Endometrial microvascular endothelial cells (primary cell): ENCODE measurements around the gene DPP3. TPM values are rescaled to one million over a fixed set of nuclear protein-coding genes. Genes with fewer than 3 reads are reported as not detected.
"Not testable (repeated sequence)": the region's sequence is repeated elsewhere in the genome, so short reads cannot be mapped to it uniquely, and the experiment has no call there.

Experiments used
- in situ Hi-C: cut with HindIII; loops from 2 replicates; pipeline ENCODE4 v1.10.0; 2017; ENCODE audit warnings: low sequenced_read_pairs, low pct_unique_long_range_greater_than_20kb; ENCODE audit errors: inconsistent ontology term
- total RNA-seq: library from RNA; depleted of rRNA; stranded (reverse); fragments of >200 nt; gene quantifications from one replicate; pipeline ENCODE4 v1.2.3, GENCODE V29; 2015; ENCODE audit errors: inconsistent ontology term

DPP3 gene, protein sequence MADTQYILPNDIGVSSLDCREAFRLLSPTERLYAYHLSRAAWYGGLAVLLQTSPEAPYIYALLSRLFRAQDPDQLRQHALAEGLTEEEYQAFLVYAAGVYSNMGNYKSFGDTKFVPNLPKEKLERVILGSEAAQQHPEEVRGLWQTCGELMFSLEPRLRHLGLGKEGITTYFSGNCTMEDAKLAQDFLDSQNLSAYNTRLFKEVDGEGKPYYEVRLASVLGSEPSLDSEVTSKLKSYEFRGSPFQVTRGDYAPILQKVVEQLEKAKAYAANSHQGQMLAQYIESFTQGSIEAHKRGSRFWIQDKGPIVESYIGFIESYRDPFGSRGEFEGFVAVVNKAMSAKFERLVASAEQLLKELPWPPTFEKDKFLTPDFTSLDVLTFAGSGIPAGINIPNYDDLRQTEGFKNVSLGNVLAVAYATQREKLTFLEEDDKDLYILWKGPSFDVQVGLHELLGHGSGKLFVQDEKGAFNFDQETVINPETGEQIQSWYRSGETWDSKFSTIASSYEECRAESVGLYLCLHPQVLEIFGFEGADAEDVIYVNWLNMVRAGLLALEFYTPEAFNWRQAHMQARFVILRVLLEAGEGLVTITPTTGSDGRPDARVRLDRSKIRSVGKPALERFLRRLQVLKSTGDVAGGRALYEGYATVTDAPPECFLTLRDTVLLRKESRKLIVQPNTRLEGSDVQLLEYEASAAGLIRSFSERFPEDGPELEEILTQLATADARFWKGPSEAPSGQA
- total RNA-seq, result 79.5 TPM

DNA sequence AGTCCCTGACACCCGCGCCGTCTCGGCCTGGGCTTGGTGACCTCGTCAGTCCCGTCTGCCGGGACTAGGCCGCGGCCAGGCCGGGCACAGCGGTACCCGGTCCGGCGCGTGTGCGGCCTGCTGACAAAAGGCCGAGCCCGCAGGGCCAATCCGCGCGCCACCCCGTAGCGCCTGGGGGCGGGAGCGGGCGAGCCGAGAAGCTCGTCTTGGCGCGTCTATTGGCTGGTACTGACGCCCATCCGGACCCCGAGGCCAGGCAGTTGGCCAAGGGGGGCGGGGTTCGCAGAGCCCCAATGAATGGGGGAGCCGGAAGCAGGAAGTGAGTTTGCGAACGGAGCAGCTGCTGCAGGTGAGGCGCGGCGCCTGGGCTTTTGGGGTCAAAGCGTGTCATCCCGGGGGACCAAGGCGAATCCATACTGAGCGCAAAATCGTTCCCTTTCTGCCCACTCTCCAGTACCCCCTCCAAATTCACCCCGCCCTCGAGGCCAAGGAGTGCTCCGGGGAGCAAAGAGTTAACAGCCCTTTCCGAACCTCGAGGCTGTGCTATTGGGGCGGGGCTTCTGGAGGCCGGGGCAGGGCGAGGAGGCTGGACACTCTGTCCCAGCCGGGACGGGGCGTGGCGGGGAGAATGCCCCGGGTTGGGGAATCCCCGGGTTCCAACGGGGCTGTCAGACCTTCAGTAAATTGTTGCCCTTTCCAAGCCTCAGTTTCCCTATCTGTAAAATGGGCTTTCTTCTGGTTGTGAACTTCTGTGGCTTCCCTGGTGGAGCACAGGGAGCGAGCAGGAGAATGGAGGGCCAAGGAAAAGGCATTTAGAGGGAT lies at the start of gene DPP3:
TSS of gene DPP3 (plus strand) at position 318 of the 822 bp plus-strand sequence. CDS start 1,767 bp downstream, outside the sequence.
- in situ Hi-C loops, result no loop called here

DNA sequence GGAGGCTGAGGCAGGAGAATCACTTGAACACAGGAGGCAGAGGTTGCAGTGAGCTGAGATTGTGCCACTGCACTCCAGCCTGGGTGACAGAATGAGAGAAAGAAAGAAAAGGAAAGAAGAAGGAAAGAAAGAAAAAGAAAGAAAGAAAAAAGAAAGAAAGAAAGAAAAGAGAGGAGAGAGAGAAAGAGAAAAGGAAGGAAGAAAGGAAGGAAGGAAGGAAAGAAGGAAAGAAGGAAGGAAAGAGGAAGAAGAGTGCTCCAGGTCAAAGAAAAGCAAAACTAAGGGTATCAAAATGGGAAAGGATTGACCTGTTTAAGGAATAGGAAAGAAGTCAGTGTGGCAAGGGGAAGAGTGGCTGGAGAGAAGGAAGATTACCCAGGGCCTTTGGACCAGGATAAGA lies 48.9 kb upstream of the DPP3 start:
- in situ Hi-C loops, result not testable (repeated sequence)

DNA sequence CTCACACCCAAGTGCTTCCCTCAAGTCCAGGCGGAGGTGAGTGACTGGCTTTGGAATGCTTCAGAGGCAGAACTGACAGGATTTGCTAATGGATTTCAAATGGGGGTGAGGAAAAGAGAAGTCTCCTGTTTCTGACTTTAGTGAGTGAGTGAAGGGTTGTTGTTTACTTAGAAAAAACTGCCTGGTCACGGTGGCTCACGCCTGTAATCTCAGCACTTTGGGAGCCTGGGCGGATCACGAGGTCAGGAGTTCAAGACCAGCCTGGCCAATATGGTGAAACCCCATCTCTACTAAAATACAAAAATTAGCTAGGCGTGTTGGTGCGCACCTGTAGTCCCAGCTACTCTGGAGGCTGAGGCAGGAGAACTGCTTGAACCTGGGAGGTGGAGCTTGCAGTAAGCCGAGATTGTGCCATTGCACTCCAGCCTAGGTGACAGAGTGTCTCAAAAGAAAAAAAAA lies 48.3 kb upstream of the DPP3 start:
- in situ Hi-C loops, result not testable (repeated sequence)

DNA sequence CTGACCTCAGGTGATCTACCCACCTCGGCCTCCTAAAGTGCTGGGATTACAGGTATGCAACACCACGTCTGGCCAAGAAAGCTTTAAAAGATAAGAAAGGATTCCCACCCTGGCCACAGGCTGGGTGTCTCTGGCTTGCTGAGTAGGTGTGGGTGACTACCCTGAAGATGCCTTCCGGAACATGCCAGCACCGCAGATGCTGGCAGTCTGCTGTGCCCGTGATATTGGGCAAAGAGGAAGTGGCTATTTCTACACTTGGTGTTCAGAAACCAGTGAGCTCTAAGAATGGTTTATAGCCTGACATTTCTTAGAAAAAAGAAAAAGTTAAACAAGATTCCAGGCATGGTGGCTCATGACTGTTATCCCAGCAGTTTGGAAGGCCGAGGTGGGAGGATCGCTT lies 47.6 kb upstream of the DPP3 start:
- in situ Hi-C loops, result no loop called here

DNA sequence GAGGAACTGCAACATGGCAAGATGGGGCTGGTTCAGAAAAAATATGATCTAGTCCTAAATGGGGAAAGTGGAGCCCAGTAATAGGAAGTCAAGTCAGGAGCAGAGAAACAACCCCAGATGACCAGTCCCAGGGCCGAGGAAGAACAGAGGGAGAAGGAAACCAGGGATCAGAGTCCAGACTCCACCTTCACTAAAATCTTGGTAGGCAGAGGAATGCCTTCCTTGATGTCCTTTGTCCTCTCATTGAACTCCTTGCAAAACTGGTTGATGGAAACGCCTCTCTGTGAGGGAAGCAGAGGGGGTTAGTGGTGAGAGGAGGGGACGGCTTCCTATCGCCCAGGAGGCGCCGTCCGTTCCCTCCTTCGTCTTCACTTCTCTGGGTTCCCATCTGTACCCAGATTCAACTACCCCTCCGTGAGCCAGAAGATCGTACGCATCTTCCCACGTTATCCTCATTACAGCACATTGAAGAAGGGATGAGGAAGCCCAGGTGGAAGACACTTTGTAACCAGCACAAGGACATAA lies 42.2 kb upstream of the DPP3 start:
- in situ Hi-C loops, result no loop called here

DNA sequence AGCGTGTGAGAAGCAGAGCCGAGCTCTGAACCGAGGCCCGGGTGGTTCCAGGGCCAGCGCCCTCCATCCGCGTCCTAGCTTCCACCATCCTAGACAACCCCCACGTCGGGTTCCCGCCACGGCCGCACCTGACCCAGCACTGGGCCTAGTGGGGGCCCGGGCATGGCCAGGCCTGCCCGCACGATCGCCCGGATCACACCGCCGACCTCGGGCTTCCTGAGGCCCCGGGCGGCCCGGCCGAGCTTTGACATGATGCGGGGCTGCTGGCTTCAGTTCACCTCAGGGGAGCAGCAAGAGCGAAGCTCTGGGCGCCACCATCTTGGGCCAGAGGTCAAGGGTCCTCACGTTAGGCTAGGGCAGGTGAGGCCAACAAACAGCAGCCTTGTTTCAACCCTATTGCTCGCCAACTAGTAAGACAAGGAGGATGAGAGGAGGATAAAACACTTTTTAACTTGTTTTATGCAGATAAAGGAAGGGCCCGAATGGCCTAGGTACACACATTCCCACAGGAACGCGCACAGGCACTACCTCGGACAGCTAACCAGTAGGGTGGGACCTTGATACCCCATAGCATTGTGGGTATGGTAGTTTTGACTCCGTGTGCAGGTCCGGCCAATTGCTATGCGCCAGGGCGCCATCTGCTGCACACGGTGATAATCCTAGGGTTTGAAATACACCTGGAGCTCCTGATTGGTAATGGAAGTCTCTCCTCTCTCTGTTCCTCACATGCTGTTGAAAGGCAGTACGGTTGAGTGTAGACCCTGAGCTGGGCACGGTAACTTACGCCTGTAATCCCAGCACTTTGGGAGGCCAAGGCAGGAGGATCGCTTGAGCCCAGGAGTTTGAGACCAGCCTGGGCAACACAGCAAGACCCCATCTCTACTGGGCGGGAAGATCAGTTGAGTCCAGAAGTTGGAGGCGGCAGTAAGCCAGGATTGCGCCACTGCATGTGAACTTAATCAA lies 41.4 kb upstream of the DPP3 start, which contains the start of gene MRPL11:
TSS of gene MRPL11 (minus strand) at position 345 of the 963 bp plus-strand sequence. CDS start at position 251, 94 bp downstream.
- in situ Hi-C loops, result no loop called here

DNA sequence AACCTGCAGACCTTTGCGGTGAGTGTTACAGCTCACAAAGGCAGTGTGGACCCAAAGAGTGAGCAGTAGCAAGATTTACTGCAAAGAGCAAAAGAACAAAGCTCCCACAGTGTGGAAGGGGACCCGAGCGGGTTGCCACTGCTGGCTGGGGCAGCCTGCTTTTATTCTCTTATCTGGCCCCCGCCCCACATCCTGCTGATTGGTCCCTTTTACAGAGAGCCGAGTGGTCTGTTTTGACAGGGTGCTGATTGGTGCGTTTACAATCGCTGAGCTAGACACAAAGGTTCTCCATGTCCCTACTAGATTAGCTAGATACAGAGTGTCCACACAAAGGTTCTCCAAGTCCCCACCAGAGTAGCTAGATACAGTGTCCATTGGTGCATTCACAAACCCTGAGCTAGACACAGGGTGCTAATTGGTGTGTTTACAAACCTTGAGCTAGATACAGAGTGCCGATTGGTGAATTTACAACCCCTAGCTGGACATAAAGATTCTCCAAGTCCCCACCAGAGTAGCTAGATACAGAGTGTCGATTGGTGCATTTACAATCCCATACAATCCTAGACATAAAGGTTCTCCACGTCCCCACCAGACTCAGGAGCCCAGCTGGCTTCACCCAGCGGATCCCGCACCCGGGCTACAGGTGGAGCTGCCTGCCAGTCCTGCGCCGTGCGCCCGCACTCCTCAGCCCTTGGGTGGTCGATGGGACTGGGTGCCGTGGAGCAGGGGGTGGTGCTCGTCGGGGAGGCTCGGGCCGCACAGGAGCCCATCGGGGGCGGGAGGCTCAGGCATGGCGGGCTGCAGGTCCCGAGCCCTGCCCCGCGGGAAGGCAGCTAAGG lies 39.9 kb upstream of the DPP3 start:
- in situ Hi-C loops, result not testable (repeated sequence)

DNA sequence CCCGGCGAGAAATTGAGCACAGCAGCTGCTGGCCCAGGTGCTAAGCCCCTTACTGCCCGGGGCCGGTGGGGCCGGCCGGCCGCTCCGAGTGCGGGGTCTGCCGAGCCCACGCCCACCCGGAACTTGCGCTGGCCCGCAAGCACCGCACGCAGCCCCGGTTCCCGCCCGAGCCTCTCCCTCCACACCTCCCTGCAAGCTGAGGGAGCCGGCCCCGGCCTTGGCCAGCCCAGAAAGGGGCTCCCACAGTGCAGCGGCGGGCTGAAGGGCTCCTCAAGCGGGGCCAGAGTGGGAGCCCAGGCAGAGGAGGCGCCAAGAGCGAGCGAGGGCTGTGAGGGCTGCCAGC lies 39.3 kb upstream of the DPP3 start:
- in situ Hi-C loops, result not testable (repeated sequence)

DNA sequence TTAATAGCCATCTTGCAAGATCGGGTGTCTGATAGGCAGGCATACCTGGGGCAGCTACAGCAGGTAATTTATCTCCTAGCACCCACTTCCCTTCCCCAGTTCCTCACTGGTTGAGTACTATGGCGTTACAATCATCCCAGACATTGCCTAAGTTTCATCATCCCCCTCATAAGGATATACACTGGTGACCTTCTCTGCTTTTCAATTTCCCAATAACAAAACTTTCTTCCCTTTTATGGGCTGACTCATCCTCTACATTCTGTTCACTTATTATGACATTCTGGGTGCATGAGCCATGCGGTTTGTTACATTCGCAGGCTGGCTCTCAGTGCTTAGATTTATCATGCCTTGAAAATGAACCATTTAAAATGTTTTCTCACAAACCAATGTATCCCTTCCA lies 36.6 kb upstream of the DPP3 start:
- in situ Hi-C loops, result no loop called here

DNA sequence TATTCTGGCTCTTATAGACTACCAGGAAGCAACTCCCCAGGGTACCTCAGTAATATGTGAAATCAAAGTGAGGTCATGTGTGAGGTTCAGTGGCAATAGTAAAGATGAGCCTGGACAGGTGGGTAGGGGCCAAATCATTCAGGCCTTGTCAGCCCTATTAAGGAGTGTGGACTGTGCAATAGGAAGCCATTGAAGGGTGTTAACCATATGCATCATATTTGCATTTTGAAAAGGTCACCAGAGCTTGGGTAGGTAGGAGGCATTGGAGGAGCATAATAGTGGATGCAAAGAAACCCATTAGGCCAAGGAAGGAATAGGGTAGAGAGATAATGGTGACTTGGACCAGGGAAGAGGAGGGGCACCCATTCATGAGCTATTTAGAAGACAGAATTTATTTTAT lies 33.2 kb upstream of the DPP3 start:
- in situ Hi-C loops, result no loop called here

DNA sequence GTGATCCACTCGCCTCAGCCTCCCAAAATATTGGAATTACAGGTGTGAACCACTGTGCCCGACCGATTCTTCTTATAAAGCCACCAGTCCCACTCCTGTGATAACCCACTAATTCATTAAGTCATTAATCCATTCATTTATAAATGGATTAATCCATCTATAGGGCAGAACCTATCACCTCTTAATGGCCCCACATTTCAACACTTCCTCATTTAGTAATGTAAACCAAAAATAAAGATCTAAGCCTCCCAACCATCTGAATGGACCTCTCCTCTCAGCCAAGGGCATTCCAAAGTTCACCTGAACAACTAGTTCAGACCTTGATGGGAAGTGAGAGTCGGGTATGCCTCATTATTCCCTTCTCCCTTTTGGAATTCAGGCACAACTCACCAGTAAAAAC lies 31.7 kb upstream of the DPP3 start:
- in situ Hi-C loops, result no loop called here

DNA sequence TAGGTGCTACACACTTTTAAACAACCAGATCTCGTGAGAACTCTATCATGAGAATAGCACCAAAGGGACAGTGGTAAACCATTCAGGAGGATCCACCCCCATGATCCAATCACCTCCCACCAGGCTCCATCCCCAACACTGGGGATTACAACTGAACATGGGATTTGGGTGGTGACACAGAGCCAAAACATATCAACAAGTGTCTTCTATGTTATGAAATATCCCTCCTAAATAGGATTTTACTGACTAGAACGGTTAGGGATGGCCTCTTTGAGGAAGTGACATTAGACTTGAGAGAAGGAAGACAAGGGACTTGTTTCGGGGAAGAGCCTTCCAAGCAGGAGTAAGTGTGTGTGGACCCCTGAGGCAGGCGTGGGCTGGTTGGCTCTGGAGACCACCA lies 29.7 kb upstream of the DPP3 start:
- in situ Hi-C loops, result no loop called here

DNA sequence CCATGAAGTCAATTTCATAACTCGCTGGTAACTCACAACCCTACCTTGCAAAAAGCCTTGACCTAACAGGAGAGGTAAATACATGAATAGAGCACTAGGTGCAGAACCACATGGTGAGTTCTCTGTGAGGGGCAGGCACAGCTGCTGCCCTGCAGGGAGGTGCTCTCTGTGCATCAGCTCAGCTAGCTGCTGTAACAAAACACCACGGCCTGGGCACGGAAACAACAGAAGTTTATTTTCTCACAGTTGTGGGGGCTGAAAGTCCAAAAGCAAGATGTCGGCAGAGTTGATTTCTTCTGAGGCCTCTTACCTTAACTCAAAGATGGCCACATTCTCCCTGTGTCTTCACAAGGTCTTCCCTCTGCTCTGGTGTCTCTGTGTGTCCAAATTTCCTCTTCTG lies 28.6 kb upstream of the DPP3 start:
- in situ Hi-C loops, result no loop called here

DNA sequence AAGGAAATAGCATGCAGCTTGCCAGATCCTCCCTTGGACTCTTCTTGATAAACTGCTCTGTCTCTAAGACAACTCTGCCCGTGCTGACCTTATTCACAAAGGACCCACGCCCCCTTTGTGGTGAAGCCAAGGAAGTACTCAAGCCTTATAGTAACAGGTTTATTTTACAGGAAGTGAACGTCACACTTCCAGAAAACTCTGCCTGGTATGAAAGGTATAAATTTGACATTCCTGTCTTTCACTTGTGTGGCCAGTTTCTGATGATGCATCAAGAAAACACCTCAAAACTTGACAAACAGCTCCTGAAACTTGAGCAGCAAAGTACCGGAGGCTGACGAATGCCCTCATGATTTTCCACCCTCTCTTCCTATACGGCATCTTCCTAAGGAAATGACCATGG lies 26.0 kb upstream of the DPP3 start:
- in situ Hi-C loops, result no loop called here

DNA sequence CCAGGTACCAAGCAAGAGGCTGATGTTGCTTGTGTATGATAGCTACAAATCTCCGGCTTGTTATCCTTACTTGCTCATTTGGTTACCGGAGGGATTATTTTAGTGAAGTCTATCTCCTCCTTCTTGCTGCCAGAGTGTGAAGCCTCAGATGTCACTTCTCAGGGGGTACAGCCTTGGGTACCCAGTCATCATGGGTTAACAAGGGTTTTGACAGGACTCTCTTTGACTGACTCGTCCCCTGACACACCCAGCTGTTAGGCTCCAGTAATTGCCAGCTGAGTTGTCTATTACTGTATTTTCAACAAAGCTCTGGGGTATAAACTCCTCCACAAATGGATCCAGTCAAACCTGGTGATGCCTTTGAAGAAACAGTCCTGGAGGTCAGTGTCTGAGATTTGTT lies 25.4 kb upstream of the DPP3 start:
- in situ Hi-C loops, result no loop called here

DNA sequence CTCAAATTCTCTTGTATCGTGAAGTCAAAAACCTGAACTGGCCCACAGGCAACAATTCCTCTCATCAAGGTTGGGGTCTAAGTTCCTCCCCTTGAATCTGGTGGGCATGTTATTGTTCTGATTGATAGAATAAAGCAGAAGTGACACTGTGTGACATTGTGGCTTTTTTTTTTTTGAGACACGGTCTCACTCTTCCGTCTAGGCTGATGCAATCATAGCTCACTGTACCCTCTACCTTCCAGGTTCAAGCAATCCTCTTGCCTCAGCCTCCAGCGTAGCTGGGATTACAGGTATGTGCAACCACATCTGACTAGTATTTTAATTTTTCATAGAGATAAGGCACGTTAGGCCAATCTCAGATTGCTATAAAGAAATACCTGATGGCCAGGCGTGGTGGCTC lies 22.4 kb upstream of the DPP3 start:
- in situ Hi-C loops, result no loop called here

DNA sequence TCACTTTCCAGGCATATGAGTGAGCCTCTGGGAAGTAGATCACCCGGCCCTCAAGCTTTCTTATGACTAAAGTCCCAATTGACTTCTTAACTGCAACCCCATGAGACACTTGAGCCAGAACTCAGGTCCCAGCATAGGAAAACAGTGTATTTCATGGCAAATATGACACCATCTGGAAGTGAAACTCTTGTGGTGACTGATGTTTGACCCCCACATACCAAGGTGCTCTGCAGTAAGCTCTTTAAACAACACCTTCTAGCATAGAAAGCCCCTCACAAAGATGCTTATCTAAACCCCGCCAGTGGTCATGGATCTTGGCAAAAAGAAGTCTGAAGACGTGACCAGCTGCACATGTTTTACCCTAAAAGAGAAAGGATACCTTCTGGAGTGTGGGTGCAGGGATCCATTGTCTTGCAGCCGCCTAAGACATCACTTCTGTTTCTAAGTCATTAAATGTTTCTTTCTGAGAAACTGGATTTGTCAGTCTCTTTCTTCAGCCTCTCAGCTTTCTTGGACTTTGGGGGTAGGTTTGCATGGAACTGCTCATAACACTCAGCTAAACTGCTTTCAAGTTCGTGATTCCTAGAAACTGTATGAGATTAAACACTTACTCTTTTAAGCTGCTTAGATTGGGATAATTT lies 21.0 kb upstream of the DPP3 start:
- in situ Hi-C loops, result no loop called here
